Stimulated activated CD4-positive, alpha-beta T cell treated with anti-CD3 and anti-CD28 coated beads, Interleukin-2, amount 100 ng/mL, for 48 hours (primary cell): ENCODE measurements around the gene NTRK3.
A peak's percentile ranks its signal among the peaks of the same experiment; 100 is the strongest.

Experiments used
- DNase-seq, 2 donors: peaks; one replicate each; pipeline ENCODE4 v3.0.0-alpha.2; 2020

Gene NTRK3

GRCh38 chr15:88257311-88258092 is 963 bp upstream of the NTRK3 start:
- no peak for DNase-seq

- DNase-seq, result no peak
These were observed 858 bp downstream of the NTRK3 start for GRCh38 chr15:88255484-88256278.

- no peak for DNase-seq
These were observed 1.5 kb downstream of the NTRK3 start for GRCh38 chr15:88255087-88255483.

- DNase-seq, result no peak
These were observed 4.1 kb downstream of the NTRK3 start for GRCh38 chr15:88252441-88252840.

- DNase-seq, result no peak
These were observed 5.7 kb downstream of the NTRK3 start for GRCh38 chr15:88250826-88251225.

- no peak for DNase-seq
These were observed 7.3 kb downstream of the NTRK3 start for GRCh38 chr15:88249220-88249619.

- no peak for DNase-seq
These were observed 8.6 kb downstream of the NTRK3 start for GRCh38 chr15:88247914-88248313.

GRCh38 chr15:88246666-88247446 is 9.7 kb downstream of the NTRK3 start:
- peak; percentile 67 to 75 for DNase-seq

- DNase-seq, result no peak
These were observed 10.5 kb downstream of the NTRK3 start for GRCh38 chr15:88246081-88246480.

- DNase-seq, result peak in 1 of 2 donors; percentile 37
These were observed 12.4 kb downstream of the NTRK3 start for GRCh38 chr15:88243895-88244787.

GRCh38 chr15:88242586-88243555 is 13.7 kb downstream of the NTRK3 start:
- DNase-seq, result no peak

GRCh38 chr15:88241461-88241860 is 15.1 kb downstream of the NTRK3 start:
- no peak for DNase-seq

- DNase-seq, result no peak
These were observed 15.5 kb downstream of the NTRK3 start for GRCh38 chr15:88241060-88241459.

GRCh38 chr15:88239594-88239993 is 16.9 kb downstream of the NTRK3 start:
- no peak for DNase-seq

- DNase-seq, result no peak
These were observed 17.7 kb downstream of the NTRK3 start for GRCh38 chr15:88238618-88239430.

GRCh38 chr15:88234711-88235110 is 21.8 kb downstream of the NTRK3 start:
- DNase-seq, result no peak

GRCh38 chr15:88233921-88234320 is 22.6 kb downstream of the NTRK3 start:
- no peak for DNase-seq

GRCh38 chr15:88232771-88233201 is 23.8 kb downstream of the NTRK3 start:
- no peak for DNase-seq

- DNase-seq, result no peak
These were observed 24.5 kb downstream of the NTRK3 start for GRCh38 chr15:88231909-88232644.
